PC-3 (cell line): ENCODE measurements around the gene WIZ.

Experiments used
- CTCF ChIP-seq: fragments of 300-600 bp; sonication (generic); conservative IDR thresholded peaks from 2 replicates; pipeline ENCODE4 v1.5.1; 2017; ENCODE audit warnings: antibody characterized with exemption, low read depth, mild to moderate bottlenecking, low read length
- EZH2phosphoT487 ChIP-seq: fragments of 300-600 bp; sonication (generic); IDR thresholded peaks from 2 replicates; pipeline ENCODE4 v1.6.1; 2018; ENCODE audit warnings: mild to moderate bottlenecking, antibody characterized with exemption, low read length, borderline replicate concordance

GRCh38 chr19:15423130-15423529 lies 26.6 kb downstream of the WIZ start:
- TF ChIP-seq EZH2phosphoT487 (no peak), CTCF (no peak)
